Measurements from ENCODE around the gene DDX39B.
"Not testable (repeated sequence)": the region's sequence is repeated elsewhere in the genome, so short reads cannot be mapped to it uniquely, and the experiment has no call there.

DNA sequence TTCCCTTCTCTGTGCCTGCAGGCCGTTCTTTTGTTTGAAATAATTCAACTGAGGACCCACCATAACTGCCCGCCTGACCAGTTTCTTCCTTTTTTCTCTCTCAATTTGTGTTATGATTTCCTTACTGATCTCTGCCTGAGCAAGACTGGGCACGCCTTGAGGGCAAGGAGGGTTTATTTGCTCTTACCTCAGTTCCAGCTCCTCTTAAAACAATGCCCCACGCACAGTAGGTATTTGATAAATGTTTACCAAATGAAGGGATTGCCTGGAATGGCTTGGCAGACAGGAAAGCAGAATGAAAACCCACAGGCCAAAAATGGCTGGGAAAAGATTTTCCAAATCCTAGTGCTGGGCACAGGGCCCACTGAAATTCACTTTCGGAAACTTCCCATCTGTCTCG lies 54.1 kb downstream of the DDX39B start:
- TF ChIP-seq, protein P1, sequence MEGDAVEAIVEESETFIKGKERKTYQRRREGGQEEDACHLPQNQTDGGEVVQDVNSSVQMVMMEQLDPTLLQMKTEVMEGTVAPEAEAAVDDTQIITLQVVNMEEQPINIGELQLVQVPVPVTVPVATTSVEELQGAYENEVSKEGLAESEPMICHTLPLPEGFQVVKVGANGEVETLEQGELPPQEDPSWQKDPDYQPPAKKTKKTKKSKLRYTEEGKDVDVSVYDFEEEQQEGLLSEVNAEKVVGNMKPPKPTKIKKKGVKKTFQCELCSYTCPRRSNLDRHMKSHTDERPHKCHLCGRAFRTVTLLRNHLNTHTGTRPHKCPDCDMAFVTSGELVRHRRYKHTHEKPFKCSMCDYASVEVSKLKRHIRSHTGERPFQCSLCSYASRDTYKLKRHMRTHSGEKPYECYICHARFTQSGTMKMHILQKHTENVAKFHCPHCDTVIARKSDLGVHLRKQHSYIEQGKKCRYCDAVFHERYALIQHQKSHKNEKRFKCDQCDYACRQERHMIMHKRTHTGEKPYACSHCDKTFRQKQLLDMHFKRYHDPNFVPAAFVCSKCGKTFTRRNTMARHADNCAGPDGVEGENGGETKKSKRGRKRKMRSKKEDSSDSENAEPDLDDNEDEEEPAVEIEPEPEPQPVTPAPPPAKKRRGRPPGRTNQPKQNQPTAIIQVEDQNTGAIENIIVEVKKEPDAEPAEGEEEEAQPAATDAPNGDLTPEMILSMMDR (IDR thresholded peaks at IDR 0.05; ENCODE audit: control extremely low read depth in 1 of 3, insufficient read depth in 1 of 3, low read depth in 1 of 3, low read length in 3 of 3) = not testable (repeated sequence)
- not testable (repeated sequence) for TF ChIP-seq TAF1 (IDR thresholded peaks at IDR 0.05; ENCODE audit: low read depth, low read length); RBBP5 (IDR thresholded peaks at IDR 0.05; ENCODE audit: borderline replicate concordance, low read depth, low read length); USF2 (IDR thresholded peaks at IDR 0.05; ENCODE audit: low read length); ATF2 (IDR thresholded peaks at IDR 0.05; ENCODE audit: low read length); POLR2A (IDR thresholded peaks at IDR 0.05; ENCODE audit: control extremely low read depth in 1 of 2, low read depth in 2 of 2, low read length in 2 of 2); CEBPB (IDR thresholded peaks at IDR 0.05; ENCODE audit: low read depth, low read length); SUZ12 (IDR thresholded peaks at IDR 0.05; ENCODE audit: low read length); EZH2 (IDR thresholded peaks at IDR 0.05; ENCODE audit: low read depth, low read length, severe bottlenecking); RAD21 (IDR thresholded peaks at IDR 0.05 in 1 of 2, conservative IDR thresholded peaks at IDR 0.05 in 1 of 2; ENCODE audit: low read depth in 2 of 2, low read length in 2 of 2); TBP (IDR thresholded peaks at IDR 0.05; ENCODE audit: low read depth, low read length)
- TF ChIP-seq, protein P2, sequence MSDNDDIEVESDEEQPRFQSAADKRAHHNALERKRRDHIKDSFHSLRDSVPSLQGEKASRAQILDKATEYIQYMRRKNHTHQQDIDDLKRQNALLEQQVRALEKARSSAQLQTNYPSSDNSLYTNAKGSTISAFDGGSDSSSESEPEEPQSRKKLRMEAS (IDR thresholded peaks at IDR 0.05) = not testable (repeated sequence)

Data from H1 (cell line).